HUDEP-2 (cell line): ENCODE data around the gene LAMC1.
"Not testable (repeated sequence)": the region's sequence is repeated elsewhere in the genome, so short reads cannot be mapped to it uniquely, and the experiment has no call there.

Experiments
- DNase-seq, 76 experiments: peaks; one replicate each; lab custom pipeline; 2025; ENCODE audit not compliant: unreplicated experiment in 76 of 76; lab: John Stamatoyannopoulos, UW

Gene LAMC1

DNA sequence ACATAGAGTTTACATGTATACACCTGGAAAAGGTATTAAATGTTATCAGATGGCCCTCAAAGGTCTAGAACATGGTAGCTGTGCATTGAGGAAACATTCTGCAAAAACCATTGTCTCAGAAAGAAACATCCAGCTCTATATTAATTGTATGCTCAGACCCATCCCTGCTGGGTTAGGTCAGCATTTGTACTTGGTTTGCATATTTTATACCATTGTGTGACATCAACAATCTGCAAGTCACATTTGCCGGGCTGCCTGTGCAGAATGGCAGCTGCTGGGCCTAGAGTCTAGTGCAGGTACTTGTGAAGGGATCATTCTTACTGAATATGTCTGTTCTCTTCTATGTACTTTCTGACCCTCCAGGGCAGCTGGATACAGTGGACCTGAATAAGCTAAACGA, 119.0 kb downstream of the LAMC1 start:
- DNase-seq, result no peak

DNA sequence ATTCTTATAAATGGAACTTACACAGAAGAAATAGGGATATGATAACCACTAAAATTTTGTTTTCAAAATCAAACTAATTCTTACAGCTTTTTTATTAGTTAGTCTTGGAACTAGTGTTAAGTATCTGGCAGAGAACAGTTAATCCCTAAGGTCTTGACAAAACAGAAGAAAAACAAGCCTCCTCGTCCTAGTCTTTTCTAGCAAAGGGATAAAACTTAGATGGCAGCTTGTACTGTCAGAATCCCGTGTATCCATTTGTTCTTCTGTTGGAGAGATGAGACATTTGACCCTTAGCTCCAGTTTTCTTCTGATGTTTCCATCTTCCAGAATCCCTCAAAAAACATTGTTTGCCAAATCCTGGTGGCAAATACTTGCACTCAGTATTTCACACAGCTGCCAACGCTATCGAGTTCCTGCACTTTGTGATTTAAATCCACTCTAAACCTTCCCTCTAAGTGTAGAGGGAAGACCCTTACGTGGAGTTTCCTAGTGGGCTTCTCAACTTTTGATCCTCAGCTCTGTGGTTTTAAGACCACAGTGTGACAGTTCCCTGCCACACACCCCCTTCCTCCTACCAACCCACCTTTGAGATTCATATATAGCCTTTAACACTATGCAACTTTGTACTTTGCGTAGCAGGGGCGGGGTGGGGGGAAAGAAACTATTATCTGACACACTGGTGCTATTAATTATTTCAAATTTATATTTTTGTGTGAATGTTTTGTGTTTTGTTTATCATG, 120.5 kb downstream of the LAMC1 start:
- DNase-seq, result no peak

DNA sequence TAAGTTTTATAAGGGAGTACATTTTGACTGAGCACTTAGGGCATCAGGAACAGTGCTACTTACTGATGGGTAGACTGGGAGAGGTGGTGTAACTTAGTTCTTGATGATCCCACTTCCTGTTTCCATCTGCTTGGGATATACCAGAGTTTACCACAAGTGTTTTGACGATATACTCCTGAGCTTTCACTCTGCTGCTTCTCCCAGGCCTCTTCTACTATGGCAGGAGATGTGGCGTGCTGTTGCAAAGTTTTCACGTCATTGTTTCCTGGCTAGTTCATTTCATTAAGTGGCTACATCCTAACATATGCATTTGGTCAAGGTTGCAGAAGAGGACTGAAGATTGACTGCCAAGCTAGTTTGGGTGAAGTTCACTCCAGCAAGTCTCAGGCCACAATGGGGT, 121.5 kb downstream of the LAMC1 start:
- DNase-seq, result no peak

DNA sequence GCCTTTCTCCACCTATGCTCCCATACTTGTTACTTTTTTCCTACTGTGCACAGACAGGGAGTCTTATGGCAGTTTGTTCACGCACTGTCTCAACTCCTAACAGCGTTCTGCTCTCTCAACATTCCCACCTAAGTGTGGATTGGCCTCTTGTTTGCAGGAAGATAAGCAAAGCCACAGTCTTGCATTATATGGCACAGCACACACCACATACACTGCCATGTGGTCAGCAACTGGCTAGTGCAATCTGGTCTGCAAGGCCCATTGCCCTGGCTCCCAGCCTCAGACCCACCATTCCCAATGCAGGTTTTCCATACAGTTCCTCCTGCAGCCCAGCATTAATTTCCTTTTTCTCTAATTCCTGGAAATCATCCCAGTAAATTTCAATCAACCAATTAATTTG, 124.5 kb downstream of the LAMC1 start:
- DNase-seq, result no peak

- DNase-seq, result no peak
Measured at GRCh38 chr1:183148599-183148998, 125.4 kb downstream of the LAMC1 start.

GRCh38 chr1:183149273-183149672, 126.1 kb downstream of the LAMC1 start:
- no peak for DNase-seq

DNA sequence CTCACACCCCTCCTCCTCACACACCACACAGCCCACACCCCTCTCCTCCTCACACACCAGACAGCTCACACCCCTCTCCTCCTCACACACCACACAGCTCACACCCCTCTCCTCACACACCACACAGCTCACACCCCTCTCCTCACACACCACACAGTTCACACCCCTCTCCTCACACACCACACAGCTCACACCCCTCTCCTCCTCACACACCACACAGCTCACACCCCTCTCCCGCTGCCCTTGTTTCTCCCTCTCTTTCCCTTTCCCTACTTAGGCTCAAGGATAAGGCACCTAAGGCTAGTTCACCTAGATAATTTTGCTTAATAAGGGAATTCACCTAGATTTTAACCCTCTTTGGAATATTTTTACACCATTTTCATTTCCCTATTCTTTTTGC, 126.8 kb downstream of the LAMC1 start:
- not testable (repeated sequence) for DNase-seq

DNA sequence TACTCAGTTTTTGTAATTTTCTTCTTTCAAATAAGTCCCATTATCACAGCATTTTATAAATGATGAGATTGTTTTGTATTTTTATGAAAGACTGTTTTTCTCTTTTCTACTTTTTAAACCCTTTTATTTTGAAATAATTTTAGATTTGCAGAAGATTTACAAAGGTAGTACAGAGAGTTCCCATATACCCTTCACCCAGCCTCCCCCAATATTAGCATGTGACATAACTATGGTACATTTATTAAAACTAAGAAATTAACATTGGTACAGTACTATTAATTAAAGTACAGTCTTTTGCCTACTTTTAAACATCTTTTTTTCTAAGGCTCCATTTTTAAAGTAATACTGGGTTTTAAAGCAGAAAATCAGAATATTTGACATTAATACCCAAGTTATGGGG, 127.2 kb downstream of the LAMC1 start:
- no peak for DNase-seq

GRCh38 chr1:183152180-183152579, 129.0 kb downstream of the LAMC1 start:
- DNase-seq, result no peak

DNA sequence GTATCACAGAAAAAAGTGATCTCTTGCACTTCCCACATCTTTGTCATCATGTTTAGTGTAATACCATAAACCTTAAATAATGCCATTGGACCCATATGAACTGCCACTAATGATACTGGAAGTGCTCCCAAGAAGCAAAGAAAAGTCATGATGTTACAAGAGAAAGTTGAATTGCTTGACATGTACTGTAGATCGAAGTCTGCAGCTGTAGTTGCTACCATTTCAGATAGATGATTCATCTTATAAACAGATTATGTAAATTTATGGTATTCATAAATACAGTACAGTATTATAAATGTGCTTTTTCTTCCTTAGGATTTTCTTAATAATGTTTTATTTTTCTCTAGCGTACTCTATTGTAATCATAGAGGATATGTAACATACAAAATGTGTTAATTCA, 132.7 kb downstream of the LAMC1 start:
- no peak for DNase-seq

DNA sequence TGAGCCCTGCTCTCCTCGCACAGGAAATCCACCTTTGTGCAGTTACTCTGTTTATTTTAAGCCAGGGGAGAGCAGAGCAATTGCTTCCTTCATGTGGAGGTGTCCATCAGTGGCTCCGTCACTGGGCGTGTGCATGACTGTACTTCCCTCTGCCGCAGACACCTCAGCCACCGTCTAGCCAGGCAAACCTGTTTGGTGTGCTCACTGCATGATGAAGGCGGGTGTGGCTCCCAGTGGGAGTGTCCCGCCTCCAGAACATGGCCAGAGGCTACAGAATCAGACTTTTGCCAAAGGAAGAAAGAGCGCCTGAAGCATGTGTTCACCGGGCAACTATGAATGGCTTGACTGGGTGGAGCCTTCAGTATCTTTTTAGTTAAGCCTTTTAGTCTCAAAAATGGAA, 136.7 kb downstream of the LAMC1 start:
- DNase-seq, result no peak

GRCh38 chr1:183161391-183161790, 138.2 kb downstream of the LAMC1 start:
- no peak for DNase-seq

DNA sequence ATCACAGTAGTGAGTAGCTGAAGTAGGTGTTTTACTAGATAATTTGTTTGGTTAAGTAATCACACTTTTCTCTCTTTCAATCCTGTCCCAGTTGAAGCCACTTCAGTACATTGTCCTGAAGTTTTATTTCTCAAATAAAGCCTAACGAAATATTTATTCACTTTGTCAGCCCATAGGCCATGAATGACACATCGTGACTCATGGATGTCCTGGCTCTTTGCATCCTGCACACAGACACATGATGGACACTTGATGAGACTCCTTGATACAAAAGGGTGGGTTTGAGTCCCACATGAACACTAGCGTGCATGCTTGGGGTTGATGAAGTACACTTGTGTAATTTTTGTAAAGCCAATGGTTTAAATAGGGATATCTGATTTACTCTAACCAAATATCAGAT, 140.1 kb downstream of the LAMC1 start:
- no peak for DNase-seq

DNA sequence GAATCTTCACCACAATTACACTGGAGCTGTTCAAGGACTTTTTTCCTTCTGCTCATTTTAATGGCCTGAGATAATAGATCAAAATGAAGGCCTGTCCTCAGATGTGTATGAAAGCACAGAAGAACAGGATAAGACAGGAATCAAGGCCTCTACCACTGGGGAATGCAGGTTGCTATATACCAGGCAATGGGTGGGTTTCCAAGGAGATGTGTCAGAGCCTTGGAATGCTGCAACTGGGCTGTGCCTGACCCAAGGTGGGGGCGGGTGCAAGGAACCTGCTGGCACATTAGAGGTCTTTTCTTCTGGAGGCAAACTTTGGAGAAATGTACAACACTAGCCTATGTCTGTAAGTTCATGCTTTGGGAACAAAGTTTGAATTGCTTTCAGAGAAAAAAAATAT, 141.1 kb downstream of the LAMC1 start:
- DNase-seq, result no peak

DNA sequence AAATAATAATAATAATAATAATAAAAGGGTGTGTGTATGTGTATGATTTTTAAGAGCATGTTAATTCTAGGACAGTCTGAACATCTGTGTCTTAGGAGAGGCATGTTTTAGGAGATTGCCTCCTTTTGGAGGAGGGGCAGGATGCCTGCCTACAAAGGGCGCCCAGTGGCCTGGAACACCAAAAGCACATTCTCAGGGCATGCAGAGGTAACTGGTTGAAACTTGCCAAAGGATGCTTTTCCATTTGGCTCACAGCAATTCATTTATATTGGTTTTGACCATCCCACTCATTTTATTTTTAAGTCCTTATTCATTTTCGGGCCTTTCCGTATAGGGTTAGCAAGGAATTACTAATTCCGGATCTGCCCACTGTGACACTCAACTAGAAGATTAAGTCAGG, 141.7 kb downstream of the LAMC1 start:
- no peak for DNase-seq

GRCh38 chr1:183165456-183165855, 142.2 kb downstream of the LAMC1 start:
- DNase-seq, result no peak

- no peak for DNase-seq
Measured at GRCh38 chr1:183166454-183166853, 143.2 kb downstream of the LAMC1 start.

DNA sequence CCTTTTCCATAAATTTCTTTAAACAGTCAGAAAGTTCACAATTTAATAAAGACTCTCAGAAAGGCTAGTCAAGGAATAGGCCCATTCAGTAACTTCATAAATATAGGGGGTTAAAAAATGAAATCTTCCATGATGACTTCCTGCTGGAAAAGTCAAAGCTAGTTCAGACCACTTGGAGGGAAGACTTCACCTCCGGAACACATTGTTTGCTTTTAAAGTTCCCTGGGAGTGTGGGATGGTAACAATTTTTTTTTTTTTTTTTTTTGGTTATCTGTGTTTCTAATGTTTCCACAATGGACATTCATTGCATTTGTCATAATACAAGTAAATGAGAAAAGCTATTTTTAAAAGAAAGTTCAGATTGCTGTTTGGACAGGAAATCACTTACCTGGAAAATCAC, 144.5 kb downstream of the LAMC1 start:
- no peak for DNase-seq

DNA sequence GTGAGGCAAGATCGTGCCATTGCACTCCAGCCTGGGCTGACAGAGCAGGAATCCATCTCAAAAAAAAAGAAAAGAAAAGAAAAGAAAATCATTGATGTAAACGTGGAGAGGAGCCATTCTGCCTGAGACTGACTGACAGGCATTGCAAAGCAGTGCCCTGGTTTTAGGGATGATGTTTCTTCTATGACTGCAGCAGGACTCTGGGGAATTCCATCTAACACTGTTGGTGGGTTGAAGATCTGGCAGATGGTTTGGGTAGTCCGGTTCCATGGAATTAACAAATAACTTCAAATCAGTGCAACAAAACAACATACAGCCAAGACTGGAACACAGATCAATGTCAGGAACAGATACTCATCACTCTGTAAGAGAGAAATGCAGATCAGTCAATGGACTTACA, 145.1 kb downstream of the LAMC1 start:
- DNase-seq, result no peak

DNA sequence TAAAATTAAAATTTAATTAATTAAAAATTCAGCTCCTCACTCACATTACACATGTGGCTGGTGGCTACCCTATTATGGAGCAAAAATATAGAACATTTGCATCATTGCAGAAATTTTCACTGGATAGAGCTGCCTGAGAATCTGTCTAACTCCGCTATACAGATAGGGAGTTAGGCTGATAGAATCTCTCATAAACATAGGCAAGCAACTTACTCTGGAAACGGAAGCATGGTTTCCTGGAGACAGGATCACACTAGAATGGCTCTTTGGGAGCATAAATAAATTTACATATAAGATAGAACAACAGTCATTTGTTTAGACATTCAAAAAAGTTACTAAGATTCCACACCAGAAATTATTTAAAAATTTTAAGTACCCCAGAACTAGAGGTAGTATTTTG, 150.6 kb downstream of the LAMC1 start:
- no peak for DNase-seq

- no peak for DNase-seq
Measured at GRCh38 chr1:183175631-183176030, 152.4 kb downstream of the LAMC1 start.

DNA sequence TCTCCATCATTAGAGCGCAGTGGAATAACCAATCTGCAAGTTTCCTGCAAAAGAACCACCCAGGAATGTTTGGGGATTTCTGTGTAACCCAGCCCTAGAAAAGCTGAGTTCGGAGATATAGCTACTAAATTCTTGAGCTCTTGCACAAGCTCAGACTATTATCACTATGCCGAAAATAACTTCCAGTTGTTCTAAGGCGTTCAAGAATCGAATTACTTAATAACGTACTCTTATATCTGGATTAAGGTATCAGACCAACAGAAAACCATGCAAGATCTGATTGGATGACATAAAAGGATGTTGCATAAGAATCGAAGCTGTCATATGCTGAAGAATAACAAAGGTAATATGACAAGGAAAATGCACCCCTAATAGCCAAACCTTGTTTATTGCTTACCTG, 155.3 kb downstream of the LAMC1 start:
- no peak for DNase-seq

GRCh38 chr1:183179033-183179432, 155.8 kb downstream of the LAMC1 start:
- no peak for DNase-seq
